Activated CD4-positive, alpha-beta T cell treated with anti-CD3 and anti-CD28 coated beads for 1 hour (primary cell): ENCODE measurements around the gene RANGRF.

Source experiments
- DNase-seq: peaks from one replicate; pipeline ENCODE4 v3.0.0-alpha.2; 2020

The RANGRF gene

DNA sequence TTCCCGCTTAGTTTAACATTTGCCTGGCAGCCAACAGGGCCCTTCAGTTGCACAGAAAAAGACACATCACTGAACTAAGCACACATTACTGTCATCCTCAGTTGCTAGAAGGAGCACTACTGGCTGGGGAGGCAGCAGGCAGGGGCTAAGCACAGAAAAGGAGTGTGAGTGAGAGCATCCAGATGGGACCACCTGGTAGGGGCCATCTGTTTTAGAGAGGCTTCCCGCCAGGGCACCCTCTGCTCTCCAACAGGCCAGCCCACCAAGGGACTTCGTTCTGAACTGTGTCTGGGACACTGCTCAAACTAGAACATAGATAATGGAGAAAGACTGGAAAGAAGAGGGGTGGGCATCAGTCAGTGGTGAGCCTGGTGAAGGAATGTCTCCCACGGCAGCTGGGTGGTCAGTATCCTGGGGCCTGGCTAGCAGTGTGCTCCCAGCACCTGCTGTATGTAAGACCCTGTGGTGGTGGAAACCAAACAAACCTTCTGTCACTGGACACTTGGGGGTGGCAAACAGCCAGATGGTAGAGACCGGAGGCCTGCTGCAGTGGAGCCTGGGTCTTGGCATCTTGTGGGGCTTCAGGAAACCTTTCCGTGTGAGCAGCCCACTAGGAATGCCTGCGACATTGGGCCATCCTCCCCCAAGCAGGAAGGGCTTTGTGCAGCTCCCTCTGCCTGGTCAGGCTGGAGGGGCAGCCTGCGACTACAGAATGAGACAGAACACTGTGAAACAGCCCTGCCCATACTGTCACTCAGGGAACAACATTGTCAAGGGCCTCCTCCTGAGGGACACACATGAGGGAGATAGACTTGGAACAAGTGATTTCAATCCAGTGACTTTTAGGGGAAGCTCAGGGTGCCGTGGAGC lies 12.8 kb upstream of the RANGRF start:
- DNase-seq = no peak

DNA sequence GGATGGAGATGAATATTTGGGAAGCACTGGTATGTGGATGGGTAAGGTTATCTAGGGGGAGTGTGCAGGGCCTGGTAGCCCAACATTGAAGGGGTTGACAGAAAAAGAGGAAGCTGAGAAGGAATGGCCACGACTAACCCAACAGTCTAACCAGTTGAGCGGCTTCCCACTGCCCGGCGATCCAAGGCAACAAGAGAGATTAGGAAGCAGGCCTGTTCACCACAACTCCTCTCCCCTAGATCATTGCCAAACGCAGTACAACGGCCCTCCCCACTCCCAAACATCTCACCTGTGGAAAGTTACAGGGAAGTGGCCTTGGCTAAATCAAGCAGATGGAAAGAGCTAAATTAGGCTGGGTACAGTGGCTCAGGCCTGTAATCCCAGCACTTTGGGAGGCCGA lies 11.2 kb upstream of the RANGRF start:
- DNase-seq = no peak

DNA sequence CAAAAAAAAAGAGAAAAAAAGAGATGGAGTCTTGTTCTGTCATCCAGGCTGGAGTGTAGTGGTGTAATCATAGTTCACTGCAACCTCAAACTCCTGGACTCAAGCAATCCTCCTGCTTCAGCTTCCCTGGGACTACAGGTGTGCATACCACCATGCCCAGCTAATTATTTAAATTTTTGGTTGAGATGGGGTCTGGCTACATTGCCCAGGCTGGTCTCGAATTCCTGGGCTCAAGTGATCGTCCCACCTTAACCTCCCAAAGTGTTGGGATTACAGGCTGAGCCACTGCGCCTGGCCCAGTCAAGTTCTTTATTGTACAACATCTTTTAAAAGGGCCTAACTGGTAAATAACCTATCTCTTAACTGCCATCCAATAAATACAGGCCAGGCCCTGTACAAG lies 6.1 kb upstream of the RANGRF start:
- DNase-seq = no peak

DNA sequence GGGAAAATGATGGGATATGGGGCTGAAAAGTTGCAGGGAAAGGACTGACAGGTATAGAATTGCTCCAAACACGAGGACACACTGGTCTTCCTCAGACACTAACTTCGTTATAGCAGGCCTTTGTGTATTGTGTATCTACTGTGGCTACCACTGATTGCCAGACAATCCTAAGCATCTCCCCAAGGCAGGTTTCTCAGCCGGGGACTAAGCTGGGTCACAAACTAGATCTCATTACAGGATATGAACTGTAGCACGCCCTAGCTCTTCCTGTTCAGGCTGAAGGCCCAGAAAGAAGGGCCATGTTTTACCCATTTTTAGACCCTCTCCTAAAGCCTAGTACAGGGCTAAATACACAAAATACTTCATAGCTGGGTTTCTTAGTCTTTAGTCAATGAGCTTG lies 5.1 kb upstream of the RANGRF start:
- DNase-seq = no peak

DNA sequence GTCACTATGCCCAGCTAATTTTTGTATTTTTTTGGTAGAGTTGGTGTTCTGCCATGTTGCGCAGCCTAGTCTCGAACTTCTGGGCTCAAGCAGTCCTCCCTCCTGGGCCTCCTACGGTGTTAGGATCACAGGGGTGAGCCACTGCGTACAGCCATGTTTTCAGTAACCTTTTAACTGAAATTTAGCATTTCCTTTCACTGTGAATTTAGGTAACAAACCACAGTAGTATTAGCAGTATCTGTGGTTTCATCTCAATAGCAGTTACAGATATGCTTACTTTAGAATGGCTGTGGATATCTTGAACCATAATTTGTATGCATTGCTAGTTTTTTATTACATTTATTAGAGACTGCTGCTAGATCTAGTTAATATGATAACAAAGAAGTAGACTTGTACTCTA lies 4.3 kb upstream of the RANGRF start:
- DNase-seq = no peak

DNA sequence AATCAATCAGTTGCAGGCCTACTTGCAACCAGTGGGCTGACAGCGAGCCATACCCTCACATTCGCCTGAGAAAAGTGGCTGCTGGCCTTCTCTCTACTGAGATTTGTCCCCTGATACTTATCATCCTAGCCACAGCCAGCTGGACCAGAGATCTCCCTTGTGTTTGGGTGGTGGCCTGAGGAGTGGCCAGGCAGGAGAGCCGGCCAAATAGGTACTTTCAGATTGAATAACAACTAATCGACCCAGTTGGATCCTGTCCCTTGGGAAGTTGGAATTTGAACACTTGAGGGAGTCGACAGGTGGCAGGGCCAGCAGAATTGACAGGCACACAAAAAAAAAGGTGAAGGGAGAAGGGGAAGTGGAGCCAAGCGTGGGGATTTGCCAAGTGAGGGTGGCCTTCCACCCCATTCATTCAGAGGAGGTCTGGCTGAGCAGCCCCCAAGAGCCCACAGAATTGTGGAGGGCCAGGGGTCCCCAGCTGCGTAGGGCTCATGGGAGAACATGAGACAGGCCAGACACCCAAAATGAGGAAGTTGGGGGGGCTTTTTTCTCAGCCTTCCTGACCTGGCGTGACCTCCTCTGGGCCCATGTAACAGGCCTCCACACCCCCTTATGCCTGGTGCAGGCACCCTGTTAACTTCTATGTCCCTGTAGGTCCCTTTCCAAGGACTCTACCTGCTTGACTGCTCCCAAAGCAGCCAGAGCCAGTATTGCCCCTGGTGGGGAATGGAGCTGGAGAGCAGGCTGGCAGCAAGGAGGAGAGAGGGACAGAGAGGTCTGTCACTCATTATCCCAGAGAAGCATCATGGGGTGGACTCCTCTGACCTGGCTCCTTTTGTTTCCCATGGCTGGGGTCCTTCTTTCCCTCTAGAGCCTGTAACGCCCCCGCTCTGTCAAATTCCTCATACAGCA lies 2.9 kb upstream of the RANGRF start:
- DNase-seq = no peak

DNA sequence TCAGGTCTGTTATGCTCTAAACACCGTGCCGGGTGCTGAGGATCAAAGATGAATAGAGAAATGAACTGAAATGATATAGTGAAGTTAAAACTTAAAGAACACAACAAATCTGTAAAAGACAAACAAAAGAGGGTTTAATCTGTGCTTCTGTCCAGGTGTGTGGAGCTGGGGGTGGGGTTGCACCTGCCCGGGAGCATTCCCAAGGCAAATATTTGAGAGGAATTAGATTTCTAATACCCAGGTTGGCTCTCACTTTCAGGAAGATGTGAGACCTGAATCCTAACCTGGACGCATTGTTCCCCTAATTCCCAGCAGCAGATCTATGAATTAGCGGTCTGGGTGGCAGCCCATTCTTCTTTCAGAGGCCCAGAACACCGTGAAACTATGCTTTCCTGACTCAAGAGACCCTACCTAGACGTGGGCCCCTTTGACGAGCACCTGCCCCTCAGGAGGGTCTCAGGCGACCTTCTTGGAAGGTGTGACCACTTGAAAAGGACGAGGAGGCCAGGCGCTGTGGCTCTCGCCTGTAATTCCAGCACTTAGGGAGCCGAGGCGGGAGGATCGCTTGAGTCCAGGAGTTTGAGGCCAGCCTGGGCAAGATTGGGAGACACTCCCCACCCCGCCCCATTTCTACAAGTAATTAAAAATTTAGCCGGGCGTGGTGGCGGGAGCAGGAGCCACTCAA lies 677 bp upstream of the RANGRF start:
- DNase-seq = no peak

DNA sequence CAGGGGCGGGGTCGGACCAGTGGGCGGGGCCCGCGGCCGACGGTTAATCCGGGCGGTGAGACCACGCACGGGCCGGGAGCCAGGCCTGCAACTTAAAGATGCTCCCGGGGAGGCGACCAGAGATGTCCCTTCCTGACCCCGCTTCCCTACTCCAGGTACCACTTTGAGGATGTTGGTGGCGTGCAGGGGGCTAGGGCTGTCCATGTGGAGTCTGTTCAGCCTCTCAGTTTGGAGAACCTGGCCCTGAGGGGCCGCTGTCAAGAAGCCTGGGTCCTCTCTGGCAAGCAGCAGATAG lies 580 bp downstream of the RANGRF start:
- DNase-seq = no peak

DNA sequence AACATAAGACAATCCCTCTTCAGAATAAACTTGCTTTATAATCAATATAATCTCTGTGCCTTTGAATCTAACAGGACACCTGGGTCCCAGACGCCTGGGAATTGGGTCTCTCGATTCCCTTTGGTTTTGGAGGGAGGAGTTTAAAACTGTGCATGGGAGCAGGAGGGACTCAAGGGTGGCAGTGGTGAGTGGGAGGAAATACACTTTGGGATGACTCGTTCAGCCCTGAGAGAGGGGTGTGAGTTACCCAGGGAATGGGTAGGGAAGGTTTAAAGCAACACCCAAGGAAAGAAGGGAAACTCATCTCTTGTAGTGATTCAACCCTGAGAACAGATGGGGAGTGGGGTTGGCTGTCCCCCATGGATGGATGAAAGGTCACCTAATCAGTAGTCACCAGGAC lies 1.6 kb downstream of the RANGRF start:
- DNase-seq = no peak

DNA sequence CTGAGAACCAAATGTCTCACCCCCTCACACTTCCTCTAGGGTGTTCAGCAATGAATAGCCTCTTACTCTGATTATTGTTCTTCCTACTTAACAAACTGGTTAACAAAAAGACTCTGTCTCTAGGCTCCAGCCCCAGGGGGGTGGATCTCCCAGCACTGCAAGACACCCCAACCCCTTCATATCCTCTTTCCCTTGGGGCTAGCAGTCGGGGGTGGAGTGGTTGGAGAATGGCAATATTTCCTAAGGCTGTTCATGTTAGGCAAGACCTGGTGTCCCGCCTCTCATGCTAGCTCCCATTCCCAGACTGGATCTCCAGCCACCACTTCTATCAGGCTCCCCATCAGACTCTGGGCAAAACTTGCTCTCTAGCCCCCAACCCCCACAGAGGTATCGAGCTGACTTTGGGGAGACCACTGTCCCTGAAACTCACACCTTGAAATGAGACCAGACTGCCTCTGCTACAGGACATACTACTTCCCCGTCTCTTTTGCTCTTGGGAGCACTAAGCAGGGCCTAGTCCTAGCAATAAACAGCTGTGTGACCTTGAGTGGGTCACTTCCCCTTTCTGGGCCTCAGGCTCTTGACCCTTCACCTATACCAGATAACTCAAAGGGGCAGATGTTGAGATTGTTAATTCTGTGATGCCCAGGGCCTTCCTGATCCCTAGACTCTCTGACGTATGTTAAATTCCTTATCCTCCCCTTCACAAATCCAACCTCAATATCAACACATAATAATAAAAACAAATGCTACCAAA lies 4.3 kb downstream of the RANGRF start:
- no peak for DNase-seq

DNA sequence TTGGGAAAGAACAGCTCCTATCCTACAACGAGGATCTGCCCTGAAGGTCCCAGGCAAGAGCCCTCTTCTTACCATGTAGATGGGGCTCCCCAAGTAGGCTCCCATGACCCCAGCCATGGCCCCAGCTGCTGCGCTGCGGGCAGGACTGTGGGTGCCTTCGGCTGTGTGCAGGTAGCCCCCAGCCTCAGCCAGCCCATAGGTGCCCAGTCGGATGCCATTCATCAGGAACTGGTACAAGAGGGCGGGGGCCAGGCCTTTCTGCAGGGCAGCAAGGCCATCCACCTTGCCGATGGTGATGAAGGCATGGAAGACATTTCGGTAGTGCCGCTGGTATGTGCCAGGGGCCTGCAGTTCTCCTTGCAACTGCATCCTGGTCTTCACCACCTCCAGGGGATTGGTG lies 5.9 kb downstream of the RANGRF start:
- DNase-seq = no peak

DNA sequence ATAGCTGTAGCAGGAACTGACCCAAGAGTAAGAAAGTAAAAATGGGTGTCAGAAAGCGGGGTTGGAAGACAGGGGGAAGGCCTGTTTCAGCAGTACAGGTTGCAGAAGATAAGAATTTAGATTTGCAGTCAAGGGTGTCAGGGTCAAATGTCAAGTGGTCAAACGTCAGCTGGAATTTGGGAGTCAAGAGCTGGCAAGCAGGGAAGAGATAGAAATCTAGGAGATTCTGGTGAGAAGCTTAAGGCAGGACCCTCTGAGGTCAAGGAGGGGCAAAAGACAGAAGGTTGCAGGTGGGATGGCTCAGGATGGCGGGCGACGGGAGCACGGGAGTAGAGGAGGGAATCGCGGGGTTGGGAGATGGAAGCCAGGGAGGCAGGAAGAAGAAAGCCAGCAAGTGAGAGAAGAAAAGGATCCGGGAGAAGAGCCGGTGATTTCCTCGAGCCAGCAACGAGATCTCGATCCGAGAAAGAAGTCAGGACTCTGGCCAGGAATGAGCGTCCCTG lies 6.4 kb downstream of the RANGRF start:
- no peak for DNase-seq

DNA sequence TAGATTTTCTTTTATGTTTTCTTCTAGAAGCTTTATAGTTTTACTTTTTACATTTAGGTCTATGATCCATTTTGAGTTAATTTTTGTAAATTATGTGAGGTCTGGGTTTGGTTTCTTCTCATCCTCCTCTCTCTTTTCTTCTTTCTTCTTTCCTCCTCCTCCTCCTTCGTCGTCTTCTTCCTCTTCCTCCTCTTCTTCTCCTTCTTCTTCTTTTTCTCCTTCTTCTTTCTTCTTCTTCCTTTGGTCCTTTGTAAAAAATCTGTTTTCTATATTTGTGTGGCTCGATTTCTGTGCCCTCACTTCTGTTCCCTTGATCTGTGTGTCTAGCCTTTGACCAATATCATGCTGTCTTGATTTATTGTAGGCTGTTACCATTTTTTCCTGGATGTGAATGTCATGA lies 11.8 kb downstream of the RANGRF start:
- DNase-seq = no peak

DNA sequence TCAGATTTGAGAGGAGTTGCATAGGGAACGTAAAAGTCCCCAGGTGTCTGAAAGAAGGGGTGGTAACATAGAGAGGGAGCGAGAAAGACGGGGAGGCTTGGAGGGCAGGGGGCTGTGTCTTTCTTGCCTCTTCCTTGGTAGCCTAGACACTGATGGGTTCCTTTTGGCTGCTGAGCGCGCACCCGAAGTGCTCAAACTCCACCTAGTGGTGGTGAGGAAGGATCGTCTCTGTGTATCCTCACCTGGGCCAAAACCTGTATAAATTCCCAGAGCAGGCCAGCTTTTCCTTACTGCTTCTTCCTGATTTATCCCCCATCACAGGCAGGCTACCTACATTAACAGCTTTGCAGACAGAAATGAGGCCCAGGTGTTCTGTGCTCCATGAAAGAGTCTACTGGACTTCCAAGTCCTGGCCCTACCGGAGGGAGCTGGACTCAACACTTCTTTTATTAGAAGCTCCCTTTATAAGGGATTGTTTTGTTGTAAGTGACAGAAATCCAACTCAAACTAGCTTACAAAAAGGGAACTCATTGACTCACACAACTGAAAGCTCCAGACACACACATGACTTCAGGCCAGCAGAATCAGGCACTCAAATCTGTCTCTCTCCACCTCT lies 12.3 kb downstream of the RANGRF start:
- DNase-seq = peak; percentile 47

DNA sequence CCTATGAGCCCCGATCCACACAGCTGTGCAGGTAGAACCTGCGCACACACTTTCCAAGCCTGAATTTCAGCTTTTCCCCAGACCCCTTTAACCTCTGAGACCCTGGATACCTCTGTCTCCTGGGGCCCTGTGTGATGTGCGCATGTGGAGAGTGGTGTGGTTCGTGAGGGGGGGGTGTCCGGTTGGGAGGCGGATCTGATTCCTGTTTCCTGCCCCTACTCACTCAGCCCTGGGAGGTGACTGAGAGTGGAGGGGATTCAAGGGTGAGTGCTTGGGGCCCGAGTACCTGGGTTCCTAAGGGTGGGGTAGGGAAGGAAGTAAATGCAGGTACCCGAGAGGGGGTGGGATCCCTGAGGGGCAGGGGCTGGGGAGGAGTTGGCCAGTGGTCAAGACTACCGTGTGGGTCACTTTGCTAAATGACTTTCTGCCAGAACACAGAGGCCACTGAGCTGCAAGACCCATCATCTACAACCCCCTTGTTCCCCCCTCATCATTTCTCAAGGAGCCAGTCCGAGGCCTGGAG lies 22.2 kb downstream of the RANGRF start:
- DNase-seq = no peak

DNA sequence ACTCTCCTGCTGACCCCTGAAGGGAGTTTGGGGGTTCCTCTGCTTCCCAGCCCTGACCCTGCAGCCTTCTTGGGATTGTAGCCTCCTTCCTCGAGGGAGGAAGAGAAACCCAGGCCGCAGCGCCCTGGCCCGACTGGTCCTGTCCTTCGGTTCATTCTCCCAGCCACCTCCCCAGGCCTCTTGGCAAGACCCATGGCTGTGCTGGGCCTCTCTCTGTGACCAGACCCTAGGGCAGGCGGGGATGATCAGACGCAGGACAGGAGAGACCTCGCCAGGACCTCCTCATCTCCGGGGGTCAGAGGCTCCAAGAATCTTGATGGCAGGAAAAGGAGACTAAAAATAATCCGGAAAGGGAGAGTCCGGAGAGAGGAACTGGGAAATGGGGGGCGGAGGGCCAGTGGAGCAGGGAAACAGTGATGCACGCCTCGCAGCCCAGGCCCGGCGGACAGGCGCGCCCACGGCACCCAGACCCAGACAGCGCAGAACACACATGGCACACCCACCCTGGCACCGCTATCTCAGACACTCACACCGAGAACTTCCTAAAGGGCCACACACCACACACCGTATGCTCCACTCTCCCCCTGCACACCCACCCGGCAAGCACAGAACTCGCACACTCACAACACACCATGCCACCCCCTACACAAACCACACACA lies 22.8 kb downstream of the RANGRF start:
- no peak for DNase-seq

DNA sequence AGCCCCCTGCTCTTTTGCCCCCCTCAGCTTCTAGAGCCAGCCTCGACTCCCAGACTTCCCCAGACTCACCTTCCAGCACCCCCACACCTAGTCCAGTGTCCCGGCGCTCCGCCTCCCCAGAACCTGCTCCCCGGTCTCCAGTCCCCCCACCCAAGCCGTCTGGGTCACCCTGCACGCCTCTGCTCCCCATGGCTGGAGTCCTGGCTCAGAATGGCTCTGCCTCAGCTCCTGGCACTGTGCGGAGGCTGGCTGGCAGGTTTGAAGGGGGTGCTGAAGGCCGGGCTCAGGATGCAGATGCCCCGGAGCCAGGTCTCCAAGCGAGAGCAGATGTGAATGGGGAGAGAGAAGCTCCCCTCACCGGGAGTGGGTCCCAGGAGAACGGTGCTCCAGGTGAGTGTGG lies 23.8 kb downstream of the RANGRF start:
- DNase-seq = no peak

DNA sequence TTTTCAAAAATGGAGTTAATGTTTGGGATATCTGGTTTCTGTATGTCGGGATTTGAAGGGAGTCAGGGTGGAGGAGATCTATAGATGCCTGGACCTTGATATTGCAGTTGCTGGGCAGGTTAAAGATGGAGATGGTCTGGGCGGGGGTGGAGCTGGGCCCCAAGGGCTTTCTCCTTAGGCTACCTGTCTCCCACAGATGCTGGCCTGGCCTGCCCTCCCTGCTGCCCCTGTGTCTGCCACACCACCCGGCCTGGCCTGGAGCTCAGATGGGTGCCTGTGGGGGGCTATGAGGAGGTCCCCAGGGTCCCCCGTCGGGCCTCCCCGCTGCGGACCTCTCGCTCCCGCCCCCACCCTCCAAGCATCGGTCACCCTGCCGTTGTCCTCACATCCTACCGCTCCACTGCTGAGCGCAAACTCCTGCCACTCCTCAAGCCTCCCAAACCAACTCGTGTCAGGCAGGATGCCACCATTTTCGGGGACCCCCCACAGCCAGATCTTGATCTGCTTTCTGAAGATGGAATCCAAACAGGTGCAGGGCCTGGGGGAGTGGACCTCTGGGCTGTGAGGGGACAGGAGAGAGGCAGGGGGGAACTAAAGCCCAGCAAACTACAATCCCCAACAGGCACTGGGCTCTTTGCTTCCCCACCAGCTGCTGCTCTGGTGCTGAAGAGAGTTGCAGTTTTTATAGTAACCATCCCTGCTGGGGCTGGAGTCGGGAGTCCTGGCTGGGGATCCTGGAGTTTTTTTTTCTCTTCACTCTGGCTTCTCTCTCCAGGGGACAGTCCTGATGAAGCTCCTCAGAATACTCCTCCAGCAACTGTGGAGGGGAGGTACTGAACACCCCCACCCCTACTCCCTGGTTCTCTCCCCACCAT lies 24.5 kb downstream of the RANGRF start:
- DNase-seq = no peak

DNA sequence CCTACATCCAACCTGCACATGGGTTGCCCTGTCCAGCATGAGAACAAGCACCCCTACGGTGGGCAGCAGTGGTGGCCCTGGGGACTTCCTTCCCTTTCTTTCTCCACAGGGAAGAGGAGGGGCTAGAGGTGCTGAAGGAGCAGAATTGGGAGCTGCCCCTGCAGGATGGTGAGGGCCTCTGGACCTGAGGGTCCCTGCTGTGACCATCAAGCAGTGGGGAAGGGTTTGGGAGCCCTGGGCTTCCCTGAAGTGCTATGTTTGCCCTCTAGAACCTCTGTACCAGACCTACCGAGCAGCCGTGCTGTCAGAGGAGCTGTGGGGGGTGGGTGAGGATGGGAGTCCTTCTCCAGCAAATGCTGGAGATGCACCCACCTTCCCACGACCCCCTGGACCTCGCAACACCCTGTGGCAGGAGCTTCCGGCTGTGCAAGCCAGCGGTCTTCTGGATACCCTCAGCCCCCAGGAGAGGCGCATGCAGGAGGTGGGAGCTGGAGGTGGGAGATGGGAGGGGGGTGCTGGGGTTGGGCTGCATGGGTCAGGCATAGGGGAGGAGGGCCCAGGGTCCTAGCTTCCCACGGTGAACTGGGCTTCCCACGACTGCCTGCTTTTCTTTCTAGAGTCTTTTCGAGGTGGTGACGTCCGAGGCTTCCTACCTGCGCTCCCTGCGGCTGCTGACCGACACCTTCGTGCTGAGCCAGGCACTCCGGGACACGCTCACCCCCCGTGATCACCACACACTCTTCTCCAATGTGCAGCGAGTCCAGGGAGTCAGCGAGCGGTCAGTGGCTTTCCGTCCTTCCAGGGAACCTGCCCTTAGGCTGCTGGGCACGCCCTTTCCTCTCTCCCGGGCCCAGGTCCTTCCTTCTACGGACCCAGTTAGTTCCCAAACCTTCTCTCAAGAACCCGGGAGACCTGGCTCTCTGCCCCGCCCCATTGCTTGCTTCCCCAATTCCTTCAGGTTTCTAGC lies 26.6 kb downstream of the RANGRF start:
- DNase-seq = no peak
